WI38 (cell line): ENCODE measurements around the gene SLC6A7.
"Not testable (repeated sequence)": the region's sequence is repeated elsewhere in the genome, so short reads cannot be mapped to it uniquely, and the experiment has no call there.

ENCODE experiments used
- H3K4me3 ChIP-seq: 2 replicates; pipeline ENCODE4 v1.5.1; 2011; ENCODE audit warnings: low read depth, mild to moderate bottlenecking, control low read depth, low read length
- TF ChIP-seq, protein P1 (sequence below): IDR thresholded peaks from 2 replicates; pipeline ENCODE4 v1.5.1; 2012; ENCODE audit warnings: low read depth, mild to moderate bottlenecking, control low read depth, low read length

Gene SLC6A7

DNA sequence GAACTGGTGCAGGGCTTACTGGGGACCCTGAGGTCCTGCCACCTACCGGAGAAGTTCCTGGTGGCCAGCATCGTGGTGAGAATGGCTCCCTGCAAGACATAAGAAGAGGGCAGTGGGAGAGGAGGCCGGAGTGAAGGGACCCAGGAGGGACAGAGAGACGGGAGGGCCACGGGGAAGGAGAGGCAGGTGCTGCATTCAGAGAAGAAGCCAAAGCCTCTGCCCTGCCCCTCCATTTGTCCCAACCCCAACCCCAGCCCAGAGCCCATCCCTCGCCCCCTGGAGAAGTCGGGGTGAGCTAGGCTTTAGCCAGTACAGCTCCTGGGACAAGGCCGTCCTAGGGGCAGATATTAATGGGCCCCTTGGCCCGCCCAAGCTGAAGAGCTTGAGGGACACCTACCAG is 57.9 kb downstream of the SLC6A7 start:
- TF ChIP-seq, protein P1, sequence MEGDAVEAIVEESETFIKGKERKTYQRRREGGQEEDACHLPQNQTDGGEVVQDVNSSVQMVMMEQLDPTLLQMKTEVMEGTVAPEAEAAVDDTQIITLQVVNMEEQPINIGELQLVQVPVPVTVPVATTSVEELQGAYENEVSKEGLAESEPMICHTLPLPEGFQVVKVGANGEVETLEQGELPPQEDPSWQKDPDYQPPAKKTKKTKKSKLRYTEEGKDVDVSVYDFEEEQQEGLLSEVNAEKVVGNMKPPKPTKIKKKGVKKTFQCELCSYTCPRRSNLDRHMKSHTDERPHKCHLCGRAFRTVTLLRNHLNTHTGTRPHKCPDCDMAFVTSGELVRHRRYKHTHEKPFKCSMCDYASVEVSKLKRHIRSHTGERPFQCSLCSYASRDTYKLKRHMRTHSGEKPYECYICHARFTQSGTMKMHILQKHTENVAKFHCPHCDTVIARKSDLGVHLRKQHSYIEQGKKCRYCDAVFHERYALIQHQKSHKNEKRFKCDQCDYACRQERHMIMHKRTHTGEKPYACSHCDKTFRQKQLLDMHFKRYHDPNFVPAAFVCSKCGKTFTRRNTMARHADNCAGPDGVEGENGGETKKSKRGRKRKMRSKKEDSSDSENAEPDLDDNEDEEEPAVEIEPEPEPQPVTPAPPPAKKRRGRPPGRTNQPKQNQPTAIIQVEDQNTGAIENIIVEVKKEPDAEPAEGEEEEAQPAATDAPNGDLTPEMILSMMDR = no peak

DNA sequence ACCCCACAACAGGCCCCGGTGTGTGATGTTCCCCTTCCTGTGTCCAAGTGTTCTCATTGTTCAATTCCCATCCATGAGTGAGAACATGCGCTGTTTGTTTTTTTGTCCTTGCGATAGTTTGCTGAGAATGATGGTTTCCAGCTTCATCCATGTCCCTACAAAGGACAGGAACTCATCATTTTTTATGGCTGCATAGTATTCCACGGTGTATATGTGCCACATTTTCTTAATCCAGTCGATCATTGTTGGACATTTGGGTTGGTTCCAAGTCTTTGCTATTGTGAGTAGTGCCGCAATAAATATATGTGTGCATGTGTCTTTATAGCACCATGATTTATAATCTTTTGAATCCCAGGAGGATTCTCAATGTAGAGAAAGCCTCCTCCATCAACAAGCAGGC is 58.6 kb downstream of the SLC6A7 start:
- not testable (repeated sequence) for H3K4me3 ChIP-seq

More for the DNA sequence above, 57.9 kb downstream of the SLC6A7 start:
- no peak overlapping the region for H3K4me3 ChIP-seq

- TF ChIP-seq, protein P1 = no peak
- no peak overlapping the region for H3K4me3 ChIP-seq
These were observed 59.1 kb downstream of the SLC6A7 start for GRCh38 chr5:150248946-150249345.

- TF ChIP-seq, protein P1 = no peak
- H3K4me3 ChIP-seq = no peak overlapping the region
These were observed 59.9 kb downstream of the SLC6A7 start for GRCh38 chr5:150249744-150250143.

DNA sequence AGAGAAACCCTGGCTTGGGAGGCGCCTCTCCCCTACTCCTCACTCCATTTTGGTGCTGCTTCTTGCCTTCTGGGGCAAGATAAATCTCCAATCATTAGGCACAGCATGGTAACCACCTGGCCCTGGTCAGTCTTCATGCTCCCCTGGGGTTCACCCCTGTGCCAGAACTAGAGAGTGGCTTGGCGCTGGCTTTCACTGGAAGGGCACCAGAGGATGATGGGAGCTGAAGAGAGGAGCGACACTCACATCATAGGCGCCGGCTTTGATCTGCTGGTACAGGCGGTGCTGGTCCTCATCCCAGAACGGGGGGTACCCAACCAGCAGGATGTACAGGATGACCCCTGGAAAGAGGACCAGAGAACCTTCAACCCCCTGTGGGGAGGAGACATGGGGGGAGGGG is 61.6 kb downstream of the SLC6A7 start:
- TF ChIP-seq, protein P1 = no peak
- no peak overlapping the region for H3K4me3 ChIP-seq

GRCh38 chr5:150252489-150252888 is 62.6 kb downstream of the SLC6A7 start:
- TF ChIP-seq, protein P1 = no peak
- no peak overlapping the region for H3K4me3 ChIP-seq

GRCh38 chr5:150253416-150254208 is 63.8 kb downstream of the SLC6A7 start:
- TF ChIP-seq, protein P1 = no peak
- no peak overlapping the region for H3K4me3 ChIP-seq

- TF ChIP-seq, protein P1 = no peak
- H3K4me3 ChIP-seq = no peak overlapping the region
These were observed 64.5 kb downstream of the SLC6A7 start for GRCh38 chr5:150254363-150254762.
